Right lobe of liver (tissue), 4 donors: Measurements from ENCODE around the gene PRKAR1B.

Source experiments
- CTCF ChIP-seq, 4 donors: fragments of 200-600 bp in 3 of 4; fragments of 450-650 bp in 1 of 4; IDR thresholded peaks; one replicate each; pipeline versions ENCODE4 v1.5.1 to v1.8.0; 2016 to 2022; ENCODE audit warnings: antibody characterized with exemption in 4 of 4, mild to moderate bottlenecking in 2 of 4
- POLR2A ChIP-seq: fragments of 450-650 bp; IDR thresholded peaks from one replicate; pipeline ENCODE4 v1.6.1; 2017; ENCODE audit warnings: antibody characterized with exemption, mild to moderate bottlenecking
- donor health status: DM: no; HTN: no; CAD: no.
- donor health status: DM: no; HTN: no; CAD: no.
- donor health status: DM: no; HTN: yes; CAD: no.

- TF ChIP-seq CTCF (IDR thresholded peaks at IDR 0.05): no peak
- no peak for TF ChIP-seq POLR2A
Measured at GRCh38 chr7:768881-769504, 41.9 kb upstream of the PRKAR1B start.
